GM12878 (cell line): ENCODE results near the gene EYA2. TPM values are rescaled to one million over a fixed set of nuclear protein-coding genes. Genes with fewer than 3 reads are reported as not detected.

Experiments
- ATAC-seq: fragments of 200-7000 bp; cut with Tn5 transposase; 3 replicates; pipeline ENCODE4 v1.9.1; 2020; ENCODE audit warnings: mild to moderate bottlenecking, moderate library complexity
- BruUV-seq: library from RNA; stranded (reverse); fragments of 400-500 nt; replicated peaks from 2 replicates; lab custom pipeline; 2021; lab: Mats Ljungman, UMichigan
- CTCF ChIA-PET: fragments of 300-600 bp; sonication (Branson Sonifier 250); formaldehyde crosslinking; extraction: SDS; loops from one replicate; lab custom pipeline; 2021; ENCODE audit warnings: inconsistent platforms; lab: Yijun Ruan, JAX
- POLR2A ChIA-PET: fragments of 350-600 bp; formaldehyde crosslinking; extraction: SDS; loops from one replicate; lab custom pipeline; 2021; ENCODE audit warnings: inconsistent platforms; lab: Charles Lee
- RAD21 ChIA-PET: fragments of 300-600 bp; sonication (Branson Sonifier 250); formaldehyde crosslinking; loops from one replicate; lab custom pipeline; 2023; ENCODE audit warnings: antibody characterized with exemption; ENCODE audit not compliant: unreplicated experiment; lab: Charles Lee
- SMC1A ChIA-PET: fragments of 300-600 bp; sonication (Branson Sonifier 250); formaldehyde crosslinking; loops from one replicate; lab custom pipeline; 2023; ENCODE audit not compliant: unreplicated experiment, uncharacterized antibody; lab: Charles Lee
- DNase-seq: peaks from one replicate; pipeline ENCODE4 v3.0.0-alpha.2; 2011; ENCODE audit warnings: low read depth, low spot score
- FAIRE-seq: peaks from 3 replicates; lab custom pipeline; 2011; peaks lifted over from hg19 to GRCh38; lab: Jason Lieb, UNC
- H2AFZ ChIP-seq: 2 replicates; pipeline ENCODE4 v1.6.0; 2011; ENCODE audit warnings: low read depth, low read length, control low read depth; ENCODE audit not compliant: control insufficient read depth
- H3K27ac ChIP-seq: 2 replicates; pipeline ENCODE4 v1.5.1; 2011; ENCODE audit warnings: control low read depth; ENCODE audit not compliant: control insufficient read depth, insufficient read depth
- H3K27me3 ChIP-seq, 2 experiments: replicated peaks in 1 of 2; 2 replicates each; pipeline versions ENCODE4 v1.6.0 to v1.6.1; 2011; ENCODE audit warnings: low read length in 1 of 2; ENCODE audit not compliant: control insufficient read depth in 2 of 2, insufficient read depth in 2 of 2
- H3K36me3 ChIP-seq, 2 experiments: 2 replicates each; pipeline ENCODE4 v1.5.1; 2011; ENCODE audit warnings: low read length in 1 of 2; ENCODE audit not compliant: control insufficient read depth in 2 of 2, insufficient read depth in 2 of 2
- H3K4me1 ChIP-seq: 2 replicates; pipeline ENCODE4 v1.6.1; 2011; ENCODE audit warnings: mild to moderate bottlenecking, low read length, moderate library complexity, mixed read lengths; ENCODE audit not compliant: control insufficient read depth, insufficient read depth
- H3K4me2 ChIP-seq: 2 replicates; pipeline ENCODE4 v1.6.0; 2011; ENCODE audit warnings: control low read depth; ENCODE audit not compliant: control insufficient read depth, insufficient read depth
- H3K4me3 ChIP-seq: fragments of 200-600 bp; sonication (generic); 2 replicates; pipeline ENCODE4 v1.5.1; 2016
- H3K79me2 ChIP-seq: 2 replicates; pipeline ENCODE4 v1.6.0; 2011; ENCODE audit warnings: low read length; ENCODE audit not compliant: control insufficient read depth, insufficient read depth
- H3K9ac ChIP-seq: 2 replicates; pipeline ENCODE4 v1.8.0; 2011; ENCODE audit warnings: low read length, control low read depth, mixed read lengths; ENCODE audit not compliant: control insufficient read depth, insufficient read depth
- H3K9me3 ChIP-seq: replicated peaks from 3 replicates; pipeline ENCODE4 v1.5.1; 2011; ENCODE audit warnings: mild to moderate bottlenecking, low read length; ENCODE audit not compliant: control insufficient read depth, insufficient read depth
- H4K20me1 ChIP-seq: 2 replicates; pipeline ENCODE4 v1.6.0; 2011; ENCODE audit not compliant: control insufficient read depth, insufficient read depth
- BACH1 ChIP-seq: fragments of 450-650 bp; IDR thresholded peaks from 2 replicates; pipeline ENCODE4 v1.6.1; 2017; ENCODE audit warnings: mild to moderate bottlenecking, borderline replicate concordance
- BRCA1 ChIP-seq: IDR thresholded peaks from 2 replicates; pipeline ENCODE4 v1.6.1; 2011; ENCODE audit warnings: low read depth, low read length, improper control_type of control experiment
- JUNB ChIP-seq: IDR thresholded peaks from 2 replicates; pipeline ENCODE4 v1.6.1; 2016; ENCODE audit warnings: antibody characterized with exemption, mild to moderate bottlenecking
- KLF5 ChIP-seq: fragments of 450-650 bp; IDR thresholded peaks from 2 replicates; pipeline ENCODE4 v1.6.1; 2014; ENCODE audit warnings: mild to moderate bottlenecking; ENCODE audit not compliant: partially characterized antibody
- NRF1 ChIP-seq: conservative IDR thresholded peaks from 2 replicates; pipeline ENCODE4 v1.6.1; 2011; ENCODE audit warnings: mild to moderate bottlenecking, low read depth, low read length, improper control_type of control experiment
- SUZ12 ChIP-seq: fragments of 200-600 bp; sonication (generic); IDR thresholded peaks from one replicate; pipeline ENCODE4 v1.6.1; 2018; ENCODE audit warnings: antibody characterized with exemption, mild to moderate bottlenecking; ENCODE audit not compliant: unreplicated experiment
- WGBS: methylation state at CpG from one replicate; pipeline ENCODE4 v1.1.6; 2016; ENCODE audit warnings: low lambda C conversion rate; ENCODE audit not compliant: insufficient replicate concordance, insufficient coverage; ENCODE audit errors: missing lambda C conversion rate; 5-methylcytosine and 5-hydroxymethylcytosine counted together
- in situ Hi-C: fragments of 300-500 bp; cut with MboI; formaldehyde crosslinking; loops from 9 replicates; pipeline ENCODE4 v1.14.3; 2018; ENCODE audit warnings: mixed read lengths
- intact Hi-C: fragments of 100-400 bp; cut with micrococcal nuclease; formaldehyde crosslinking; loops from one replicate; pipeline ENCODE4 v1.14.2; 2022; ENCODE audit not compliant: unreplicated experiment
- polyA plus RNA-seq, 11 experiments: library from polyadenylated mRNA; depleted of rRNA in 4 of 11; unstranded in 6 of 11; stranded (reverse) in 5 of 11; fragments of >200 nt; fragmentation: Nextera tagmentation in 4 of 11; fragmentation: Illumina TruSeq in 1 of 11; extraction: Ambion mirVana in 4 of 11; extraction: Trizol in 1 of 11; gene quantifications; 1 replicate in 1 of 11; 2 replicates in 10 of 11; pipeline versions ENCODE4 v1.2.1 to v1.2.3, GENCODE V29; 2011 to 2016; ENCODE audit warnings: inconsistent platforms in 2 of 11, missing spikeins in 2 of 11, low read depth in 1 of 11
- total RNA-seq, 4 experiments: library from RNA; depleted of rRNA in 3 of 4; stranded (reverse); fragments of >200 nt in 3 of 4; fragmentation: Illumina TruSeq in 1 of 4; extraction: Trizol in 1 of 4; gene quantifications; 2 replicates each; pipeline versions ENCODE4 v1.2.1 to v1.2.3, GENCODE V29; 2013 to 2021
- TF ChIP-seq, protein P1 (sequence below): fragments of 450-650 bp; IDR thresholded peaks from 2 replicates; pipeline ENCODE4 v1.6.1; 2018; ENCODE audit warnings: mild to moderate bottlenecking, low read depth, moderate library complexity; ENCODE audit not compliant: partially characterized antibody
- TF ChIP-seq, protein P2 (sequence below): IDR thresholded peaks from 2 replicates; pipeline ENCODE4 v1.6.1; 2012; ENCODE audit warnings: low read length, inconsistent platforms
- TF ChIP-seq, protein P3 (sequence below): IDR thresholded peaks from 2 replicates; pipeline ENCODE4 v1.6.1; 2012; ENCODE audit warnings: improper control_type of control experiment, low read depth, low read length; ENCODE audit not compliant: insufficient replicate concordance
- TF ChIP-seq, protein P4 (sequence below): fragments of 150-350 bp; IDR thresholded peaks from 2 replicates; pipeline ENCODE4 v1.6.1; 2014; ENCODE audit warnings: mild to moderate bottlenecking, low read depth, low read length

EYA2 gene
- total and polyA plus RNA-seq, 10 of the 15 experiments (the other 5 are each of a cell fraction or from before 2014, with no cell fraction given) = 0.20 TPM; not detected in 9

DNA sequence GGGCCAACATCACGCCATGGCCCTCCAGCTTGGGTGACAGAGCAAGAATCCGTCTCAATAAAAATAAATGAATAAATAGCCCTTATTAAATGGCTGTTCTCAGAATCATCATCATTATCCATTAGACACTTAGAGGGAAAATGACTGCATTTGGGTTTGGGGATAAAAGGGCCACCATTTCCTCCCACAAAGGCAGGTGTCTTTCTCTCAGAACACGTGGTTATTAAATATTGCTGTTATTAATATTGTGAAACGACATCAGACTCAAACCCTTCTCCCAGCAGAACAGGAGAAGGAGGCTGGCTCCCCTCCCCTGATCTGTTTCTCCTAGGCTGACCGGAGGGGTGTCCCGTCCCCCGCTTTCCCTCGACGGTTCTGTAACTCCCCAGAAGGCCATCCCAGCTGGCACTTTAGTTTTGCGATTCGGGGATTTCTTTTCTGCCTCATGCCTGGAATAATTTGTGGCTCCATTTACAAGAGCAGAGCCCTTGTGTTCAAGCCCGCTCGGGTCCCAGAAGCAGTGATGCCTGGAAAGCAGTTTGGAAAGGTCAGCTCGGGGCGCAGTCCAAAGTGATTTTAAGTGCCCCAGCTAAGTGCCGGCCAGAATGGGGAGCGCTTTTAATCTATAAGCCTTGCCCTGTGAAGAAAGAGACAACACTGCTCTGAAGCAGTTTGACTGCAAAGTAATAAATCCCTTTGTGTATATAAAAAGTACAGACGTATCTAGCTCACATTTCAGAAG, 41.9 kb downstream of the EYA2 start (continued):
- TF ChIP-seq, protein P1, sequence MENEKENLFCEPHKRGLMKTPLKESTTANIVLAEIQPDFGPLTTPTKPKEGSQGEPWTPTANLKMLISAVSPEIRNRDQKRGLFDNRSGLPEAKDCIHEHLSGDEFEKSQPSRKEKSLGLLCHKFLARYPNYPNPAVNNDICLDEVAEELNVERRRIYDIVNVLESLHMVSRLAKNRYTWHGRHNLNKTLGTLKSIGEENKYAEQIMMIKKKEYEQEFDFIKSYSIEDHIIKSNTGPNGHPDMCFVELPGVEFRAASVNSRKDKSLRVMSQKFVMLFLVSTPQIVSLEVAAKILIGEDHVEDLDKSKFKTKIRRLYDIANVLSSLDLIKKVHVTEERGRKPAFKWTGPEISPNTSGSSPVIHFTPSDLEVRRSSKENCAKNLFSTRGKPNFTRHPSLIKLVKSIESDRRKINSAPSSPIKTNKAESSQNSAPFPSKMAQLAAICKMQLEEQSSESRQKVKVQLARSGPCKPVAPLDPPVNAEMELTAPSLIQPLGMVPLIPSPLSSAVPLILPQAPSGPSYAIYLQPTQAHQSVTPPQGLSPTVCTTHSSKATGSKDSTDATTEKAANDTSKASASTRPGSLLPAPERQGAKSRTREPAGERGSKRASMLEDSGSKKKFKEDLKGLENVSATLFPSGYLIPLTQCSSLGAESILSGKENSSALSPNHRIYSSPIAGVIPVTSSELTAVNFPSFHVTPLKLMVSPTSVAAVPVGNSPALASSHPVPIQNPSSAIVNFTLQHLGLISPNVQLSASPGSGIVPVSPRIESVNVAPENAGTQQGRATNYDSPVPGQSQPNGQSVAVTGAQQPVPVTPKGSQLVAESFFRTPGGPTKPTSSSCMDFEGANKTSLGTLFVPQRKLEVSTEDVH = no peak
- TF ChIP-seq JUNB (no peak), SUZ12 (no peak), BACH1 (no peak), BRCA1 (no peak)
- TF ChIP-seq, protein P2, sequence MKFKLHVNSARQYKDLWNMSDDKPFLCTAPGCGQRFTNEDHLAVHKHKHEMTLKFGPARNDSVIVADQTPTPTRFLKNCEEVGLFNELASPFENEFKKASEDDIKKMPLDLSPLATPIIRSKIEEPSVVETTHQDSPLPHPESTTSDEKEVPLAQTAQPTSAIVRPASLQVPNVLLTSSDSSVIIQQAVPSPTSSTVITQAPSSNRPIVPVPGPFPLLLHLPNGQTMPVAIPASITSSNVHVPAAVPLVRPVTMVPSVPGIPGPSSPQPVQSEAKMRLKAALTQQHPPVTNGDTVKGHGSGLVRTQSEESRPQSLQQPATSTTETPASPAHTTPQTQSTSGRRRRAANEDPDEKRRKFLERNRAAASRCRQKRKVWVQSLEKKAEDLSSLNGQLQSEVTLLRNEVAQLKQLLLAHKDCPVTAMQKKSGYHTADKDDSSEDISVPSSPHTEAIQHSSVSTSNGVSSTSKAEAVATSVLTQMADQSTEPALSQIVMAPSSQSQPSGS = no peak

DNA sequence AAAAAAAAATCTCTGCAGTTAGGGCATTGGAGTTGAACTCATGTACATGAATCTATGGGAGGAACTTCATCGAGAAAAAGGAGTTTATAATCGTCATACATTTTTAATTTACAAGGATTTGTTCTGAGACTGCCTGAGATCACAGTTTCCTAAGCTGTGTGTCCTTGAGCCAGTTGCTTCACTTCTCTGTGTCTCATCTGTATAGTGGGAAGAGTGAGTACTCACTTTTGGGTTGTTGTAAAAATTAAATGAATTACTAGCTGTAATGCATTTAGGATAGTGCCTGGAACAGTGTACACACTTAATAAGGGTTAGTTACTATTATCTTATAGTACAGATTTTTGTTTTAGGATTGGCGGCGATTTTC, 42.5 kb downstream of the EYA2 start:
- DNase-seq = no peak
- BruUV-seq = no TSS peak
- ChIA-PET POLR2A (no interaction called here), SMC1A (no interaction called here), CTCF (no interaction called here), RAD21 (no interaction called here)
- FAIRE-seq = no peak
- Histone ChIP-seq H3K4me1 (no peaks in the 10 kb centered on the region), H3K79me2 (no peaks in the 10 kb centered on the region), H3K9me3 (no peaks in the 10 kb centered on the region), H2AFZ (no peak overlapping the region), H3K4me3 (no peak overlapping the region), H4K20me1 (no peaks in the 10 kb centered on the region), H3K27me3 (no peaks in the 10 kb centered on the region), H3K36me3 (no peaks in the 10 kb centered on the region), H3K4me2 (no peak overlapping the region), H3K9ac (no peak overlapping the region), H3K27ac (no peak overlapping the region)
- in situ Hi-C loops (no loop called here), intact Hi-C loops (no loop called here)
- ATAC-seq = no peak
- WGBS = 66% methylated on average over 4 of the region's 4 CpGs
- no peak for TF ChIP-seq KLF5
- no peak for TF ChIP-seq NRF1
- TF ChIP-seq, protein P3, sequence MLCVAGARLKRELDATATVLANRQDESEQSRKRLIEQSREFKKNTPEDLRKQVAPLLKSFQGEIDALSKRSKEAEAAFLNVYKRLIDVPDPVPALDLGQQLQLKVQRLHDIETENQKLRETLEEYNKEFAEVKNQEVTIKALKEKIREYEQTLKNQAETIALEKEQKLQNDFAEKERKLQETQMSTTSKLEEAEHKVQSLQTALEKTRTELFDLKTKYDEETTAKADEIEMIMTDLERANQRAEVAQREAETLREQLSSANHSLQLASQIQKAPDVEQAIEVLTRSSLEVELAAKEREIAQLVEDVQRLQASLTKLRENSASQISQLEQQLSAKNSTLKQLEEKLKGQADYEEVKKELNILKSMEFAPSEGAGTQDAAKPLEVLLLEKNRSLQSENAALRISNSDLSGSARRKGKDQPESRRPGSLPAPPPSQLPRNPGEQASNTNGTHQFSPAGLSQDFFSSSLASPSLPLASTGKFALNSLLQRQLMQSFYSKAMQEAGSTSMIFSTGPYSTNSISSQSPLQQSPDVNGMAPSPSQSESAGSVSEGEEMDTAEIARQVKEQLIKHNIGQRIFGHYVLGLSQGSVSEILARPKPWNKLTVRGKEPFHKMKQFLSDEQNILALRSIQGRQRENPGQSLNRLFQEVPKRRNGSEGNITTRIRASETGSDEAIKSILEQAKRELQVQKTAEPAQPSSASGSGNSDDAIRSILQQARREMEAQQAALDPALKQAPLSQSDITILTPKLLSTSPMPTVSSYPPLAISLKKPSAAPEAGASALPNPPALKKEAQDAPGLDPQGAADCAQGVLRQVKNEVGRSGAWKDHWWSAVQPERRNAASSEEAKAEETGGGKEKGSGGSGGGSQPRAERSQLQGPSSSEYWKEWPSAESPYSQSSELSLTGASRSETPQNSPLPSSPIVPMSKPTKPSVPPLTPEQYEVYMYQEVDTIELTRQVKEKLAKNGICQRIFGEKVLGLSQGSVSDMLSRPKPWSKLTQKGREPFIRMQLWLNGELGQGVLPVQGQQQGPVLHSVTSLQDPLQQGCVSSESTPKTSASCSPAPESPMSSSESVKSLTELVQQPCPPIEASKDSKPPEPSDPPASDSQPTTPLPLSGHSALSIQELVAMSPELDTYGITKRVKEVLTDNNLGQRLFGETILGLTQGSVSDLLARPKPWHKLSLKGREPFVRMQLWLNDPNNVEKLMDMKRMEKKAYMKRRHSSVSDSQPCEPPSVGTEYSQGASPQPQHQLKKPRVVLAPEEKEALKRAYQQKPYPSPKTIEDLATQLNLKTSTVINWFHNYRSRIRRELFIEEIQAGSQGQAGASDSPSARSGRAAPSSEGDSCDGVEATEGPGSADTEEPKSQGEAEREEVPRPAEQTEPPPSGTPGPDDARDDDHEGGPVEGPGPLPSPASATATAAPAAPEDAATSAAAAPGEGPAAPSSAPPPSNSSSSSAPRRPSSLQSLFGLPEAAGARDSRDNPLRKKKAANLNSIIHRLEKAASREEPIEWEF = no peak
- TF ChIP-seq, protein P4, sequence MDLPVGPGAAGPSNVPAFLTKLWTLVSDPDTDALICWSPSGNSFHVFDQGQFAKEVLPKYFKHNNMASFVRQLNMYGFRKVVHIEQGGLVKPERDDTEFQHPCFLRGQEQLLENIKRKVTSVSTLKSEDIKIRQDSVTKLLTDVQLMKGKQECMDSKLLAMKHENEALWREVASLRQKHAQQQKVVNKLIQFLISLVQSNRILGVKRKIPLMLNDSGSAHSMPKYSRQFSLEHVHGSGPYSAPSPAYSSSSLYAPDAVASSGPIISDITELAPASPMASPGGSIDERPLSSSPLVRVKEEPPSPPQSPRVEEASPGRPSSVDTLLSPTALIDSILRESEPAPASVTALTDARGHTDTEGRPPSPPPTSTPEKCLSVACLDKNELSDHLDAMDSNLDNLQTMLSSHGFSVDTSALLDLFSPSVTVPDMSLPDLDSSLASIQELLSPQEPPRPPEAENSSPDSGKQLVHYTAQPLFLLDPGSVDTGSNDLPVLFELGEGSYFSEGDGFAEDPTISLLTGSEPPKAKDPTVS = no peak
